HG03196 (cell line): ENCODE results near the gene HAUS6.
A peak's percentile ranks its signal among the peaks of the same experiment; 100 is the strongest.
"Not testable (repeated sequence)": the region's sequence is repeated elsewhere in the genome, so short reads cannot be mapped to it uniquely, and the experiment has no call there.

Source experiments
- ATAC-seq: cut with Tn5 transposase; IDR thresholded peaks from one replicate; pipeline ENCODE4 v1.9.1; 2021; ENCODE audit not compliant: unreplicated experiment

Gene HAUS6

GRCh38 chr9:19102631-19103345 lies at the start of gene HAUS6:
HAUS6 (minus strand) TSS chr9:19102904; CDS start chr9:19102651, 253 bp downstream.
- peak; percentile 97 for ATAC-seq

GRCh38 chr9:19152160-19152498 lies 49.4 kb upstream of the HAUS6 start:
- not testable (repeated sequence) for ATAC-seq

DNA sequence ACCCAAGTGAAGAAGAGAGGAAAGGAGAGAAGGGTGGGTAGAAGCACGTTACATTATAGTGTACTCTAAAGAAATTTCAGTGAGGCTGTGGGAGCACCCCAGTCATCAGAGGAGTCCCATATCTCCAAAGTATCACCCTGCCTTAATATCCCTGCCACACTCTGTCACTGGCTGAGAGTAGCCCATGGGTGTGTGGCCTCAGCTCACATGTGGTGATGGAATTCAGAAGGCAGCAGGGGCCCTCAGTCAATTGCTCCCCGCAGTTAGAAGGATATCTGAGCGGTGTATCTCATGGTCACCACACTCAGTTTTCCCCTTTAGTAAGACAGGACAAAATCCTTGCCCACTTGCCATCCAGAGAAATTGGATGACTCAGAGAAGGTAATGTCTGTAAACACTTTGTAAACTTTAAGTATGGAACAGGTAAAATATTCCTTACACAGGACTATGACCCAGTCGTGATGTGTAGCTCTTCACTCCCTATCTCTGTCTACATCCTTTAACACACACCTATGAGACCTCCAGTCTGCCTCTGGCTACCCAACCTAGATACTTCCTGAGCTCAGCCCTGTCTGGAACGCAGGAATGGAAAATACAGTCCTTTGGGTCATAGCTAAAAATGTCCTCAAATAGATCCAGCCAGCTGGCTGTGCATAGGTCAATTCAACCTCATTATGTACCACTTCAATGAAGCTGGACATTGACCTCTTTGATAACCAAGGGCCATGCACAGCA lies 48.9 kb upstream of the HAUS6 start:
- no peak for ATAC-seq

DNA sequence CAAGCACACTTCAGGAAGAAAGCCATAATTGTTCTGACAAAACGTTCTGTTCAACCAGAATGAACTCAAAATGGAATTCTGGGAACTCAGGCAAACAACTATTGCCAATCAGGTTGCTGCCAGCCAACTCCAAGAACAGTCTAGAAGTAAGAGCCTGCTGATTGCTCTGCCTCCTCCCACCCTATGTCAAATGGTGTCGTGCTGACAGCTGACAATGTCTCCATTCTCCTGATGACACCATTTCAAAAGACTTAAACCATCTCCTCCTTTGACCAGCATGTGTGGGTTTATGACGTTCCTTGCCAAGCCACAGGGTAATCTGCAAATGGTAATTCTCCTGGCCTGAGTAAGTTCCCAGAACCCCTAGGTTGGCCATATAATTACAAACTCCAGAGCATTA lies 46.5 kb upstream of the HAUS6 start:
- no peak for ATAC-seq

DNA sequence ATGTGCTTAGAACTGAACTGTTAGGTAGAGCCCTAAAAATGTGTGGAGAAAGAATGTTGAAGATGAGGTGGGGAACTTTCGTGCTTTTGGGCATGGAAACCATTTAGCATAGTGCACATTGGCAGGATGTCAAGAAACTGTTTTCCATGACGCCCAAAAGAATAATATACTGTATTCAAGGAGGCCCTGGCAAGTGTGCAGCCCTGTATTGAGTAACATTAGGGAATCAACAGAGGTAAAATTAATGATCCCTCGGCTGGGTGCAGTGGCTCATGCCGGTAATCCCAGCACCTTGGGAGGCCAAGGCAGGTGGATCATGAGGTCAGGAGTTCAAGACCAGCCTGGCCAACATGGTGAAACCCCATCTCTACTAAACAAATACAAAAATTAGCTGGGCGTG lies 45.5 kb upstream of the HAUS6 start:
- no peak for ATAC-seq

DNA sequence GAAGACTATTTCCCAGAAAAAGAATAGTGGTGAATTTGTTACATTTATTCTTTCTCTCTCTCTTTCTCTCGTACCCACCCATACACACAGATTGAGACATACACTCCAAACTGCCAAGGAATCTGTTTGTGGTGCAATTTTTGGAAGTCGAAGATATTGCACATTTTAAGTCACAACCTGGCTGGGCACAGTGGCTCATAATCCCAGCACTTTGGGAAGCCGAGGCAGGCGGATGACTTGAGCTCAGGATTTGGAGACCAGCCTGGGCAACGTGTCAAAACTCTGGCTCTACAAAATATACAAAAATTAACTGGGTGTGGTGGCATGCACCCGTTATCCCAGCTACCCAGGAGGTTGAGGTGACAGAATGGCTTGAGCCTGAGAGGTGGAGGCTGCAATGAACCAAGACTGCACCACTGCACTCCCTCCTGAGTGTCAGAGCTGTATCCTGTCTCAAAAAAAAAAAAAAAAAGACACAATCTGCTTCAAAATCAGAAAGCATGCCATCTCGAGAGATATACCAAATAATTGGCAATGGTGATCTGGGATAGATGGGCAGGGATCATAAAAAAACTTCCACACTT lies 43.8 kb upstream of the HAUS6 start:
- no peak for ATAC-seq

DNA sequence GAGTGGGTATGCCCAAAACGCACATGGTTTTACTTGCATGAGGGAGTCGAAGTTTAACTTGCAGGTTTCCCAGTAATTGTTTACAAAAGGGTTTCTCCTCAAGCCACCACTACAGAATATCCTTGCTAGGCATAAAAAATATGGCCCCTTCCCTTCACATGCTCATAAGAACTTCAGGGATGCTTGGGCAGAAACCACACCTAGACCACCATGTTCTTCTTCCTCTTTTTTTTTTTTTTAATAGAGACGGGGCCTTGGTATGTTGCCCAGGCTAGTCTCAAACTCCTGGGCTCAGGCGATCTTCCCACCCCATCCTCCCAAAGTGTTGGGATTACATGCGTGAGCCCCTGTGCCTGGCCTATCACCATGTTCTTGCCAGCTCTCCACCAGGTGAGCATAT lies 43.2 kb upstream of the HAUS6 start:
- ATAC-seq: no peak

- no peak for ATAC-seq
These were observed 37.6 kb upstream of the HAUS6 start for GRCh38 chr9:19140259-19140658.

DNA sequence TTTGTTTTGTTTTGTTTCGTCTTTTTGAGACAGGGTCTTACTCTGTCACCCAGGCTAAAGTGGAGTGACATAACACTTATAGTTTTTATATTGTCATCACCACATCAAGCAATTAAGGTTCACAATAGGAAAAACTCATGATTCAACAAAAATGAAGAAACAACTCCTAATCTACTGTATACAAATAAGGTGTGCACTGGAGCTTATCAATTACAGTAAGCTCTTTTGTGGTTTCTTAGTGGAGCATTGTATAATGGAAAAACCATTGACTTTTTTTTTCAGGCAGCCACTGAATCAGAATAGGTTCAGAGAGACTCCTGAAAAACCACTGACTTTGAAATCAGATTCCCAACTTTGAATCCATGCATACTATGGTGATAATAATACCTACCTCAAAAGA lies 35.4 kb upstream of the HAUS6 start:
- no peak for ATAC-seq

DNA sequence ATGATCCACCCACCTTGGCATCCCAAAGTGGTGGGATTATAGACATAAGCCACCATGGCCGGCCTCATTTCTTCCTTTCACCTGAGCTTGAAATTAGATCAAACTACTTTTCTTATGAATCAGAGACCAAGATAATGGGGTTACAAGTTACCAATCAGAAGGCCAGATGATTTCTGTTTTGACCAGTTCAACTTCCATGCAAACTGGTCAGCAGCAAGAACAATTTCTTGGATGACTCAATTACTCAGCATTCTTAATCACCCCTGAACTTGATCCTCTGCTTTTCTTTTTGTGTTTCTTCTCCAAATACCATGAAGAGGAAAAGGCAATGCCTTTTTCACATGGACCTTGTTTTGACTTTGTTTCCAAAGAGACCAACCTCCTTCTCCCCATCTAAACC lies 34.6 kb upstream of the HAUS6 start:
- no peak for ATAC-seq

GRCh38 chr9:19136129-19136528 lies 33.4 kb upstream of the HAUS6 start:
- no peak for ATAC-seq

GRCh38 chr9:19133549-19134345 lies 31.0 kb upstream of the HAUS6 start:
- no peak for ATAC-seq

DNA sequence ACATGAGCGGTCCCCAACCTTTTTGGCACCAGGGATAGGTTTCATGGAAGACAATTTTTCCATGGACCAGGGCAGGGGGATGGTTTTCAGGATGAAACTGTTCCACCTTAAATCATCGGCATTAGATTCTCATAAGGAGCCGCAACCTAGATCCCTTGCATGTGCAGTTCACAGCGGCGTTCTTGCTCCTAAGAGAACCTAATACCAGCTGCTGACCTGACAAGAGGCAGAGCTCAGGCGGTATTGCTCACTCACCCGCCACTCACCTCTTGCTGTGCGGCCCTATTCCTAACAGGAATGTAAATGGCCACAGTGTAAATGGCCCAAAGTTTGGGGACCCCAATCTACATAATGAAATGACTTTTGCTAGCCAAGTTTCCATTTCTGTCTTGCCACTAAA lies 27.7 kb upstream of the HAUS6 start:
- ATAC-seq: no peak

DNA sequence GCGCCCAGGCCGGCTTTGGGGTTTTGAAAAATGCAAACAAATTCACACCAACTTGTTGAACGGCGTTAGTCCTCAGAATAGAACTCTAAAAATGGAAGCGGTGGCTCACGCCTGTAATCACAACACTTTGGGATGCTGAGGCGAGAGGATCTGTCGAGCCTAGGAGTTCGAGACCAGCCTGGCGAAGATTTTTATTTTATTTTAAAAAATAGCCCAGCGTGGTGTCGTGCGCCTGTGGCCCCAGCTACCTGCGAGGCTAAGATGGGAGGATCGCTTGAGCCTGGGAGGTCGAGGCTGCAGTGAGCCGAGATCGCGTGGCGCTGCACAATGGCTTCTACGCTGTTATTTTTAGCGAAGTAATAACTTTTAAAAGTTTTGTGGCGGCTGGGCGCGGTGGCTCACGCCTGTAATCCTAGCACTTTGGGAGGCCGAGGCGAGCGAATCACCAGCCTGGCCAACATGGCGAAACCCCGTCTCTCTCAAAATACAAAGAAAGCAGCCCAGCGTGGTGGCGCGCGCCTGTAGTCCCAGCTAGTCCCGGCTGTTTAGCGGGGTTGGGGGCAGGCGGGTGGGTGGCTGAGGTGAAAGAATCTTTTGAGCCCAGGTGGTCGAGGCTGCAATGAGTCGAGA lies 25.3 kb upstream of the HAUS6 start:
- peak; percentile 4 for ATAC-seq

DNA sequence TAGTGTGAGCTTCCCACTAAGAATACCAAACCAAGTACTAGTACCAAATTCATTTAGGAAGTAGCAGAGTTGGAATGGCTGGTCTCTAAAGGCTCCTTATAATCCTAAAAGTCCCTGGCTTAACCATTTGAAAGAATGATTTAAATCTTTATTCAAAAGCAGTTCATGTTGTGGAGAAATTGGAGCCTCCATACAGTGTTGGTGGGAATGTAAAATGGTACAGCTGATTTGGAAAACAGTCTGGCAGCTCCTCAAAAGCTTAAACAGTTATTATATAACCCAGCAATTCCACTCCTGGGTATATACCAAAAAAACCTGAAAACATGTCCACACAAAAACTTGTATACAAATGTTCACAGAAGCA lies 21.7 kb upstream of the HAUS6 start:
- no peak for ATAC-seq

GRCh38 chr9:19122490-19123042 lies 19.9 kb upstream of the HAUS6 start:
- ATAC-seq: no peak

DNA sequence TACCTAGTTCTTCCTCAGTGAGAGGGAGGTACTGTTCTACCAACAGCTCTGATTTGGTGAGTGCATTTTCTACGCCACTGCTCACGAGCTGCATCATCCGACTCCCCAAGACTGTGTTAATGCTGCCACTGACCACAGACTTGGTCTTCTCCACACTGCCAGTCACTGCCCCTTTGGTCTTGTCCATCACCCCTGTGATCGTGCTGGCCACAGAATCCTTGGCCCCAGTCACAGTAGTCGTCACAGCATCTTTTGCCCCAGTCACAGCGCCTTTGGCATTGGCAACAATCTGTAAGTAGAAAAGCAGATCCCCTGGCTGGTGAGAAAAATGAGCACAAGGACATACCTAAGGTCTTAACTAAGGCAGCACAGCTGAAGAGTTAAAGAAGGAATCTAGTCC lies 18.2 kb upstream of the HAUS6 start:
- ATAC-seq: no peak

GRCh38 chr9:19119801-19120440 lies 17.2 kb upstream of the HAUS6 start:
- no peak for ATAC-seq

GRCh38 chr9:19119246-19119645 lies 16.5 kb upstream of the HAUS6 start:
- ATAC-seq: no peak

- ATAC-seq: no peak
These were observed 14.5 kb upstream of the HAUS6 start for GRCh38 chr9:19117039-19117716.
